HS-27A (cell line): ENCODE results near the gene TUBA1C.
"Not testable (repeated sequence)": the region's sequence is repeated elsewhere in the genome, so short reads cannot be mapped to it uniquely, and the experiment has no call there.

ENCODE experiments used
- DNase-seq: peaks from one replicate; pipeline ENCODE4 v3.0.0-alpha.2; 2012; ENCODE audit warnings: low read depth, missing footprints

The TUBA1C gene

GRCh38 chr12:49310451-49311000 lies 45.6 kb downstream of the TUBA1C start:
- not testable (repeated sequence) for DNase-seq

- DNase-seq: no peak
Measured at GRCh38 chr12:49314811-49315210, 49.9 kb downstream of the TUBA1C start.

DNA sequence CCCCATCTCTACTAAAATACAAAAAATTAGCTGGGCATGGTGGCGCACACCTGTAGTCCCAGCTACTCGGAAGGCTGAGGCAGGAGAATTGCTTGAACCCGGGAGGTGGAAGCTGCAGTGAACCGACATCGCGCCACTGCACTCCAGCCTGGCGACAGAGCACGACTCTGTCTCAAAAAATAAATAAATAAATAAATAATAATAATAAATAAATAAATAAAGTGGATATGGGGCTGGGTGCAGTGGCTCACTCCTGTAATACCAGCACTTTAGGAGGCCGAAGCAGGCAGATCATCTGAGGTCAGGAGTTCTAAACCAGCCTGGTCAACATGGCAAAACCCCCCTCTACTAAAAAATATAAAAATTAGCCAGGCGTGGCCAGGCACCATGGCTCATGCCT lies 52.2 kb downstream of the TUBA1C start:
- DNase-seq: not testable (repeated sequence)

DNA sequence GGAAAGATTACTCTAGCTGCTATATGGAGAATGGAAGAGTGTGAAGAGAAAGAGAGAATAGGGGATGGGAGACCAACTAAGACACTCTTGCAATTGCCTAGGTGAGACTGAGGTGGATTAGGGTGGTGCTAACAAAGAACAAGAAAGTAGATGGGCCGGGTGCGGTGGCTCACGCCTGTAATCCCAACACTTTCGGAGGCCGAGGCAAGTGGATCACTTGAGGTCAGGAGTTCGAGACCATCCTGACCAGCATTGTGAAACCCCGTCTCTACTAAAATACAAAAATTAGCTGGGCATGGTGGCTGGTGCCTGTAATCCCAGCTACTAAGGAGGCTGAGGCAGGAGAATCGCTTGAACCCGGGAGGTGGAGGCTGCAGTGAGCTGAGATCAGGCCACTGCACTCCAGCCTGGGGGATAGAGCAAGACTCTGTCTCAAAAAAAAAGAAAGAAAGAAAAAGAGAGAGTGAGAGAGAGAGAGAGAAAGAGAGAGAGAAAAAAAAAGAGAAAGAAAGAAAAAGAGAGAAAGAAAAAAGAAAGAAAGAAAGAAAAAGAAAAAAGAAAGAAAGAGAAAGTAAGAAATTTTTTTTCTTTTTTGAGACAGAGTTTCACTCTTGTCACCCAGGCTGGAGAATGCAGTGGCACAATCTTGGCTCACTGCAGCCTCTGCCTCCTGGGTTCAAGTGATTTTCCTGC lies 55.7 kb downstream of the TUBA1C start:
- DNase-seq: not testable (repeated sequence)

- DNase-seq: no peak
Measured at GRCh38 chr12:49322367-49322707, 57.5 kb downstream of the TUBA1C start.

DNA sequence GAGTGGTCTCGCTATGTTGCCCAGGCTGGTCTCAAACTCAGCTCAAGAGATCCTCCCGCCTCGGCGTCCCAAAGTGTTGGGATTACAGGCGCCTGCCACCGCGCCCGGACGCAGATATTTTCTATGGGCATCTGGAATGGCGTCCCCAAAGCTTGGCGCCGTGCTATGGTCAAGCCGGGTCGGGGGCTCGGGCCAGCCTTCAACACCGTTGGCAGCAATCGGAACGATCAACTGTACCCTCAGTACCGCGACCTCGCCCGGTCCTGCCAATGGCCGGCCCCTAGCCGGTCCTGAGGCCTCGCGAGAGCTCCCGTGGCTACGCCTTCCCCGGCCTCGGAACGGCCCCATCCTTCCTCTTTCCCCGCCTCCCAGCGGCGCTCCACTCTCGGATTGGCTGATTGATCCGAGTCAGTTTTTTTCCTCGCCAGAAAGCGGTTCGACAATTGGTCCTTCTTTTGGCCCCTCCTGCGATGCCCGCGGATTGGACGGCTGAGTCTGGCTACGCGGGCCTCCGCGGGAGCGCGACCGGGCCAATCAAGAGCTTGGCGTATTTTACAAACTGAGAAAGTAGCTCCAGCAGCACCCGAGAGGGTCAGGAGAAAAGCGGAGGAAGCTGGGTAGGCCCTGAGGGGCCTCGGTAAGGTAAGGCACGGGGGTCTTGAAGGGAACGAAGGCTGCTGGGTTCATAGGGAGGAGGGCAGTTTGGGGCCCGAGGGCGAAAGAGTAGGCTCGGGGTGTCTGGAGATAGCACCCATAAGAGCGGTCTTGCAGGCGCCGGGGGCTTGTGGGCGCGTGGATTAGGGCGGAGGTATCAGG lies 58.0 kb downstream of the TUBA1C start, which contains the start of gene TROAP:
Gene TROAP, plus strand, starts transcription at position 548 of the 816 bp plus-strand sequence. CDS start 354 bp downstream, outside the sequence.
- DNase-seq: peak; percentile 95

DNA sequence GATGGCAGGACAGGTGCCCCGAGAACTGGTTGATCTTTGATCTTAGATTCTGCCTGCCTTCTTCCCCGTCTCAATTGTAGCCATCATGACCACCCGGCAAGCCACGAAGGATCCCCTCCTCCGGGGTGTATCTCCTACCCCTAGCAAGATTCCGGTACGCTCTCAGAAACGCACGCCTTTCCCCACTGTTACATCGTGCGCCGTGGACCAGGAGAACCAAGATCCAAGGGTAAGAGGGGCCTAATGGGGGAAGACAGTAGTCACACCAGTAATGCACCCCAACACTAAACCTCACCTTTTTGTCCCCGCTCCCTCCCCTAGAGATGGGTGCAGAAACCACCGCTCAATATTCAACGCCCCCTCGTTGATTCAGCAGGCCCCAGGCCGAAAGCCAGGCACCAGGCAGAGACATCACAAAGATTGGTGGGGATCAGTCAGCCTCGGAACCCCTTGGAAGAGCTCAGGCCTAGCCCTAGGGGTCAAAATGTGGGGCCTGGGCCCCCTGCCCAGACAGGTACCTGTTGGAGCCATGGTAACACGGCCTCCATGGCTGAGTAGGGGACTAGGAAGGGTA lies 58.7 kb downstream of the TUBA1C start:
- DNase-seq: no peak
